Endometrial microvascular endothelial cells (primary cell): ENCODE measurements around the gene ICAM5. TPM values are rescaled to one million over a fixed set of nuclear protein-coding genes. Genes with fewer than 3 reads are reported as not detected.
"Not testable (repeated sequence)": the region's sequence is repeated elsewhere in the genome, so short reads cannot be mapped to it uniquely, and the experiment has no call there.

Source experiments
- in situ Hi-C: cut with HindIII; loops from 2 replicates; pipeline ENCODE4 v1.10.0; 2017; ENCODE audit warnings: low sequenced_read_pairs, low pct_unique_long_range_greater_than_20kb; ENCODE audit errors: inconsistent ontology term
- total RNA-seq: library from RNA; depleted of rRNA; stranded (reverse); fragments of >200 nt; gene quantifications from one replicate; pipeline ENCODE4 v1.2.3, GENCODE V29; 2015; ENCODE audit errors: inconsistent ontology term

Gene ICAM5
- total RNA-seq, 1 donor from 2014 or later = not detected

DNA sequence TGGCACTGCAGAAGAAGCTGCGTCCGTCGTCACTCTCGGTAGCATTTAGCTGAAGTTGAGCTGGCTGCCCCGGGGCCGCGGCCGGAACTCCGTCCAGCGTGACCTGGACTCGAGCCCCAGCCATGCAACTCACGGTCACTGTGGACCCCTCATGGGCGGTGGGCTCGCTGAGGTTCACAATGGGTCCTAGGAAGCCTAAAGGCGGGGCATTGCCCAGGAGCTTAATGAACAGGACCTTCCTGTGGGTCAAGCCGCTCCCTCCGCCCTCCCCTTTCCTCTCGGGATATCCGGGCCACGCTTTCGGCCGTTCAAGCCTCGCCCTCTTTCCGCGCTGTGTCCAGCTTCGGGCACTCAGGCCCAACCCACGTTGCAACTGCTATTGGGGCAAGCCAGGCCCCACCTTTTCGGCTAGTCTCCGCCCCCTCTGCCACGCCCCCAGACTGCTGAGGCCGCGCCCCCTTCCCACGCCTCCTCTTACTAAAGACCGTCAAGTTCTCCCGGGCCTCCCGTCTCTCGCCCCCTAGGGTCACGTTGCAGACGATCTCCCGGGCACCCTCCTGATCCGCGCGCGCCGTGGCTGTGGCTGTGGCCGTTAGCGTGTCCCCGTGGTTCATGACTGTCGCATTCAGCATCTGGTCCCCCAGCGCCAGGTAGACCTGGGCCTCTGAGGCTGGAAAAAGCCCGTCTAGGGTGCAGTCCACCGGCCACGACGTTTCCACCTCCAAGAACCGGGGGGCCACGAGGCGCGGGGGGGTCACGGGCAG is 45.0 kb downstream of the ICAM5 start:
- in situ Hi-C loops = no loop called here

DNA sequence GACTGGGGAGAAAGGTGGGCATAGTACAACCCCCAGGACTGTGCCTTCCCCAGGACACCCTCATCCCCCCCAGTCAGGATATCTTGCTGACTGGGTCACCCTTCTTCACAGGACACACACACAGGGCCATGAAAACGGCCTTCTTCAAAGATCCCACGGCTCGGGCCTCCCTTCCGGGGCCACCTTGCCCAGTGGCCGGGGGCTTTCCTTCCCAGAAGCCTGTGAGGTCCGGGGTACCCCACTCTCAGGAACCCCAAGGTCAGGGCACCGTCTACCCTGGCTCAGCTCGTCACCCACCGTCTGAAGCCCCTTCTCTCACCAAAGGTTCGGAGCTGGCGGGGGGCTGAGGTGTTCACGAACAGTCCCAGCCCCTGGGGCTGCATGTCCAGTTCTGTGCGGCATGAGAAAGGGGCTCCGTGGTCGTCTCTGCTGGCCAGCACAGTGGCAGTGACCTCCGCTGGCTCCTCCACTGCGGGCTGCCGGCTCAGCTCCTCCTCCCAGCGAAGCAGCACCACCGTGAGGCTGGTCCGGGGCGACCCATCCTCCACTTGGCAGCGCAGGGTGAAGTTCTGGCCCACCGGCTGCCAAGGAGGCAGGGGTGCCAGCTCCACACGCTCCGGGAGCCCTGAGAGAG is 45.7 kb downstream of the ICAM5 start:
- in situ Hi-C loops = no loop called here

DNA sequence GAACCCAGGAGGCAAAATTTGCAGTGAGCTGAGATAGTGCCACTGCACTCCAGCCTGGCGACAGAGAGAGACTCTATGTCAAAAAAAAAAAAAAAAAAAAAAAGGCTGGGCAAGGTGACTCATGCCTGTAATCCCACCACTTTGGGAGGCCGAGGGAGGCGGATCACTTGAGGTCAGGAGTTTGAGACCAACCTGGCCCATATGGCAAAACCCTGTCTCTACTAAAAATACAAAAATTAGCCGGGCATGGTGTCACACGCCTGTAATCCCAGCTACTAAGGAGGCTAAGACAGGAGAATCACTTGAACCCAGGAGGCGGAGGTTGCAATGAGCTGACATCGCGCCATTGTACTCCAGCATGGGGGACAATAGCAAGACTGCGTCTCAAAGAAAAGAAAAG is 47.0 kb downstream of the ICAM5 start:
- in situ Hi-C loops = not testable (repeated sequence)

DNA sequence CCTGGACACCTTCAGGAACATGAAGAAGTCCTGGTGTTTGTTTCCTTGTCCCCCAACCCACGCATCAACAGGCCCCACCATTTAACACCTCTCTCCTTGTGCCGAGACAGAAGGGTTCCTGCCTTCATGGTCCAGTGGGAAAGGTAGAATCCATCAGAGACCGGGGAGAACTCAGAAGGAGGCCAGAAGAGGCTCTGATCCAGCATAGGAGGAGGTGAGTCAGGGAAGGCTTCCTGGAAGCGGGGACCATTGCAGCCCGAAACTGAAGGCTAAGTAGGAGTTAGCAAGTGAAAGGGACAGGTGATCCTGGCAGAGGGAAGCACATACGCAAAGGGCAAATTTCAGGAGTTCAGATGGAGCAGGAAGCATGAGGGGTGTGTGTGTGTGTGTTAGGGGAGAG is 49.2 kb downstream of the ICAM5 start:
- in situ Hi-C loops = no loop called here

DNA sequence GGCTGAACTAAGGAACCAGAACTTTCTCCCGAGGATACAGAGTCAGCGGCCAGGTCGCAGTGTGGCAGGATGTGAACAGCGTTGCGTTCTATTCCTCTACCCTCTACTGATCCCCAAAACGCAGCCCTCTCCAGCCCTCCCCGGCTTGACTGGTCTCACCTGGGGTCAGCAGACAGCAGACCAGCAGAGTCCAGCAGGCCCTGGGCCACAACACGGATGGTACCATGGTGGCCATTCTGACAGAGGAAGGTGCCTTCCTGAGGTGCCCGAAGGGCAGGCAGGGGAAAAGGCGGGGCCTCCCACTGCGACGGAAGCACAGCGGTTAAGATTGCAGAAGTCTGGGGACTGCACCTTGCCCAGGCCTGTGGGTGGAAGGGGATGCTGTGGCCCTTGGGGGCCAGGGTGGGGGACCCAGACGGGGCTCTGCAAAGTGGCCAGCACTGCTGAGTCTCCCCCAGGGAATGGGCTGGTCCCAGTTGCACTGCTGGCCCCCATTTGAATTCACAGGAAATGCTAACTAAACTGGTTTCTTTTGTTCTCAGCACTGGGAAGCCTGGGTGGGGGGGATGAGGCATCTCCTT is 49.7 kb downstream of the ICAM5 start, which contains the start of gene ICAM3:
ICAM3 (minus strand) TSS at position 245 of the 581 bp plus-strand sequence; CDS start at position 235, 10 bp downstream.
- in situ Hi-C loops = no loop called here

DNA sequence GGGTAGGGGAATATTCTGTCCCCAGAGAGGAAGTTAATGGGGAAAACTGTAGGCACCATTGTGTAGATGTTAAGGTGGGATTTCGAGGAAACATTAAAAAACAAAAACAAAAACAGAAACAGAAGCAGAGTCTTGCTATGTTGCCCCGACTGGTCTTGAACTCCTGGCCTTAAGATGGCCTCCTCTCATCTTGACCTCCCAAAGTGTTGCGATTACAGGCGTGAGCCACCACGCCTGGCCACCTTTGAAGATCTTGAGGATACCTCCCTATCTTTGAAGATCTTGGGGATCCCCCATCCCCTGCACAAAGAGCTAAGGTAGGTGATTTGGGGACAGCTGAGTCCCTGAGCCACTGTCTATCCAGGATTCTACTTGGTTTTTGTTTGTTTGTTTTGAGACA is 50.2 kb downstream of the ICAM5 start:
- in situ Hi-C loops = no loop called here

DNA sequence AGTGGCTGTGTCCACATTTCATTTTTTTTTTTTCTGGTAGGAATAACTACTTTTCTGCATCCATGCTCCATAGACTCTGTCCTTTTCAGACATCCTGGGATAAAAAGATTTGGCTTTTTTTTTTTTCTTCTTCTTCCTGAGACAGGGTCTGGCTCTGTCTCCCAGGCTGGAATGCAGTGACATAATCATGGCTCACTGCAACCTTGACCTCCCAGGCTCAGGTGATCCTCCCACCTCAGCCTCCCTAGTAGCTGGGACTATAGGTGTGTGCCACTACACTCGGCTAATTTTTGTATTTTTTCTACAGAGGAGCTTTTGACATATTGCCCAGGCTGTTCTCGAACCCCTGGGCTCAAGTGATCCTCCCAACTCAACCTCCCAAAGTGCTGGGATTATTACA is 53.7 kb downstream of the ICAM5 start:
- in situ Hi-C loops = no loop called here

DNA sequence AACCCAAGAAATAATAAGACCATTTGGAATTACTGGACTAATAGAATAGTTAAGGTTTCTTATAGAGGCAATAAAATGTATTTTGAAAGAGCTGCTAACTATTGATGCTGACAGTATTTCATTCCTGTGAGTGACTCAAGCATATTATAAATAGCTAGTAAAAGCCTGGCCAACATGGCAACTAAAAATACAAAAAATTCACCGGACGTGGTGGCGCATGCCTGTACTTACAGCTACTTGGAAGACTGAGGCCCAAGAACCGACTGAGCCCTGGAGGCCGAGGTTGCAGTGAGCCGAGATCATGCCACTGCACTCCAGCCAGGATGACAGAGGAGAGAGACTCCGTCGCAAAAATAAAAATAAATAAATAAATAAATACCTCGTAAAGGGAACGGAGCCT is 55.0 kb downstream of the ICAM5 start:
- in situ Hi-C loops = no loop called here

Other genes with a start within 250 kb of the ICAM5 start
- 22.1 TPM for gene SHFL, start 203.6 kb upstream of the ICAM5 start, total RNA-seq
- gene ANGPTL6, start 187.3 kb upstream of the ICAM5 start, total RNA-seq = 0.09 TPM
- 55.2 TPM for gene PPAN, start 183.6 kb upstream of the ICAM5 start, total RNA-seq
- not detected for gene P2RY11, start 178.3 kb upstream of the ICAM5 start, total RNA-seq
- gene EIF3G, start 170.1 kb upstream of the ICAM5 start, total RNA-seq = 277 TPM
- gene DNMT1, start 95.0 kb upstream of the ICAM5 start, total RNA-seq = 134 TPM
- gene S1PR2, start 58.6 kb upstream of the ICAM5 start, total RNA-seq = 1.7 TPM
- 117 TPM for gene MRPL4, start 37.7 kb upstream of the ICAM5 start, total RNA-seq
- 87.4 TPM for gene ICAM1, start 18.8 kb upstream of the ICAM5 start, total RNA-seq
- 2.1 TPM for gene ICAM4, start 3.0 kb upstream of the ICAM5 start, total RNA-seq
- gene ZGLP1, start 19.9 kb downstream of the ICAM5 start, total RNA-seq = under 0.01 TPM
- gene FDX2, start 26.1 kb downstream of the ICAM5 start, total RNA-seq = 52.8 TPM
- gene RAVER1, start 43.6 kb downstream of the ICAM5 start, total RNA-seq = 28.1 TPM
- gene ICAM3, start 49.7 kb downstream of the ICAM5 start, total RNA-seq = 11.8 TPM
- gene TYK2, start 90.6 kb downstream of the ICAM5 start, total RNA-seq = 169 TPM
- 344 TPM for gene CDC37, start 113.6 kb downstream of the ICAM5 start, total RNA-seq
- 6.6 TPM for gene PDE4A, start 130.6 kb downstream of the ICAM5 start, total RNA-seq
- gene KEAP1, start 213.4 kb downstream of the ICAM5 start, total RNA-seq = 90.3 TPM
- gene S1PR5, start 227.5 kb downstream of the ICAM5 start, total RNA-seq = 2.0 TPM